Gastrocnemius medialis (tissue), 4 donors: ENCODE data around the gene PIM3. TPM values are rescaled to one million over a fixed set of nuclear protein-coding genes. Genes with fewer than 3 reads are reported as not detected.

Experiments used
- ATAC-seq, 2 donors: fragments of 150-250 bp; one replicate each; pipeline ENCODE4 v1.9.1; 2016
- DNase-seq, 2 donors: peaks; one replicate each; pipeline ENCODE4 v3.0.0-alpha.2; 2019
- H3K27ac ChIP-seq, 4 donors: fragments of 200-600 bp; sonication (generic); 1 replicate in 1 of 4; 2 replicates in 3 of 4; pipeline ENCODE4 v1.5.1; 2016 to 2018; ENCODE audit warnings: mild to moderate bottlenecking in 2 of 4, moderate library complexity in 1 of 4
- H3K27me3 ChIP-seq, 3 donors: fragments of 200-600 bp; sonication (generic) in 2 of 3; 1 replicate in 1 of 3; 2 replicates in 2 of 3; pipeline versions ENCODE4 v1.5.1 to v1.6.0; 2016 to 2019; ENCODE audit warnings: mild to moderate bottlenecking in 1 of 3, moderate library complexity in 1 of 3
- H3K36me3 ChIP-seq, 2 donors: fragments of 200-600 bp; sonication (generic) in 1 of 2; one replicate each; pipeline ENCODE4 v1.5.1; 2017 to 2018
- H3K4me1 ChIP-seq, 2 donors: fragments of 200-600 bp; sonication (generic) in 1 of 2; one replicate each; pipeline ENCODE4 v1.5.1; 2016 to 2017; ENCODE audit warnings: mild to moderate bottlenecking in 2 of 2
- H3K4me3 ChIP-seq, 4 donors: fragments of 200-600 bp; sonication (generic) in 3 of 4; 1 replicate in 1 of 4; 2 replicates in 3 of 4; pipeline ENCODE4 v1.5.1; 2016 to 2019; ENCODE audit warnings: mild to moderate bottlenecking in 2 of 4
- H3K9me3 ChIP-seq, 3 donors: fragments of 200-600 bp; sonication (generic) in 2 of 3; 1 replicate in 1 of 3; 2 replicates in 2 of 3; pipeline ENCODE4 v1.5.1; 2016 to 2019
- CTCF ChIP-seq, 5 experiments: fragments of 450-650 bp in 3 of 5; fragments of 200-600 bp in 2 of 5; sonication (generic) in 2 of 5; IDR thresholded peaks in 4 of 5; conservative IDR thresholded peaks in 1 of 5; 1 replicate in 4 of 5; 2 replicates in 1 of 5; pipeline ENCODE4 v1.5.1; 2016 to 2019; ENCODE audit warnings: antibody characterized with exemption in 5 of 5, mild to moderate bottlenecking in 3 of 5, moderate library complexity in 3 of 5
- POLR2A ChIP-seq, 2 donors: fragments of 450-650 bp; IDR thresholded peaks; one replicate each; pipeline ENCODE4 v1.6.1; 2017; ENCODE audit warnings: antibody characterized with exemption in 2 of 2, mild to moderate bottlenecking in 2 of 2, moderate library complexity in 2 of 2
- in situ Hi-C, 4 donors: fragments of 200-750 bp; cut with MboI; loops; one replicate each; pipeline versions ENCODE4 v1.15.0 to v1.8.0; 2017; ENCODE audit warnings: low sequenced_read_pairs in 4 of 4
- intact Hi-C: fragments of 100-400 bp; cut with DNase I; formaldehyde crosslinking; loops from one replicate; pipeline ENCODE4 v1.15.1; 2023; ENCODE audit warnings: low total_unique reads
- total RNA-seq, 4 donors: library from RNA; depleted of rRNA; stranded (reverse); fragments of >200 nt; gene quantifications; one replicate each; pipeline versions ENCODE4 v1.1.0 to v1.2.3, GENCODE V29; 2016

The PIM3 gene
- total RNA-seq, 4 donors from 2014 or later: 165 to 327 (median 188) TPM

- Histone ChIP-seq H3K4me3 (no peak overlapping the region), H3K4me1 (peaks cover 42 to 48% of the 10 kb centered on the region in 2 donors), H3K27me3 (peaks cover 0 to 7% (median 4%) of the 10 kb centered on the region in 3 donors), H3K9me3 (no peaks in the 10 kb centered on the region), H3K36me3 (peaks cover 0 to 1% of the 10 kb centered on the region in 2 donors), H3K27ac (peak overlapping the region; percentile 64 to 99 (median 96))
- ATAC-seq (peak; percentile 50 to 77), DNase-seq (peak; percentile 80 to 86)
- intact Hi-C loops (loop anchor here (1.0 to 10.0 kb wide), 4 partner anchors 13 to 411 kb away; partner anchors contain the start of genes ALG12, CRELD2, PPP6R2 and SELENOO), in situ Hi-C loops (loop anchor here (5.0 to 10.0 kb wide), 6 partner anchors 54 to 274 kb away; partner anchors contain the start of gene SELENOO (in 1 of the 4))
- TF ChIP-seq POLR2A (IDR thresholded peaks at IDR 0.05) (no peak), CTCF (IDR thresholded peaks at IDR 0.05 in 4 of 5, conservative IDR thresholded peaks at IDR 0.05 in 1 of 5) (peak; percentile 31 to 77 (median 65))
These were observed 29.8 kb upstream of the PIM3 start for GRCh38 chr22:49930596-49931412.

GRCh38 chr22:49933236-49934159, 27.1 kb upstream of the PIM3 start:
- H3K9me3 ChIP-seq: no peaks in the 10 kb centered on the region
- DNase-seq (peak; percentile 86 to 97), ATAC-seq (peak; percentile 46 to 49)
- TF ChIP-seq CTCF (IDR thresholded peaks at IDR 0.05 in 4 of 5, conservative IDR thresholded peaks at IDR 0.05 in 1 of 5): peak in 2 of 5 experiments; percentile 23 to 27
- peak; percentile 88 to 93 for TF ChIP-seq POLR2A (IDR thresholded peaks at IDR 0.05)
- peak overlapping the region; percentile 96 to 99 (median 96) for H3K27ac ChIP-seq
- H3K4me3 ChIP-seq: peak overlapping the region; percentile 51 to 87 (median 60)
- no peaks in the 10 kb centered on the region for H3K36me3 ChIP-seq
- peaks cover 0 to 7% (median 4%) of the 10 kb centered on the region in 3 donors for H3K27me3 ChIP-seq
- in situ Hi-C loops (loop anchor here (5.0 to 10.0 kb wide), 6 partner anchors 51 to 271 kb away; partner anchors contain the start of gene SELENOO (in 1 of the 4)), intact Hi-C loops (loop anchor here (5.0 to 10.0 kb wide), 2 partner anchors 271 to 409 kb away; partner anchors contain the start of genes PPP6R2 and SELENOO)
- H3K4me1 ChIP-seq: peaks cover 59 to 65% of the 10 kb centered on the region in 2 donors

GRCh38 chr22:49934160-49934890, 26.2 kb upstream of the PIM3 start:
- DNase-seq (peak; percentile 67 to 94), ATAC-seq (peak; percentile 21 to 32)
- intact Hi-C loops (loop anchor here (5.0 to 10.0 kb wide), 2 partner anchors 270 to 408 kb away; partner anchors contain the start of genes PPP6R2 and SELENOO), in situ Hi-C loops (loop anchor here (5.0 to 10.0 kb wide), 6 partner anchors 50 to 270 kb away; partner anchors contain the start of gene SELENOO (in 1 of the 4))
- Histone ChIP-seq H3K4me3 (peak overlapping the region; percentile 51 to 87 (median 60)), H3K27ac (peak overlapping the region; percentile 96 to 99 (median 96)), H3K36me3 (no peaks in the 10 kb centered on the region), H3K4me1 (peaks cover 65% of the 10 kb centered on the region in 2 donors), H3K9me3 (no peaks in the 10 kb centered on the region), H3K27me3 (no peaks in the 10 kb centered on the region)
- TF ChIP-seq CTCF (IDR thresholded peaks at IDR 0.05 in 4 of 5, conservative IDR thresholded peaks at IDR 0.05 in 1 of 5): no peak
- peak in 1 of 2 donors; percentile 20 for TF ChIP-seq POLR2A (IDR thresholded peaks at IDR 0.05)
